IMR-90 (cell line): ENCODE measurements around the gene NFIX. TPM values are rescaled to one million over a fixed set of nuclear protein-coding genes. Genes with fewer than 3 reads are reported as not detected.

Source experiments
- ATAC-seq: fragments of 200-7000 bp; cut with Tn5 transposase; 2 replicates; pipeline ENCODE4 v1.9.1; 2020; ENCODE audit warnings: low read depth, mild to moderate bottlenecking, moderate library complexity
- BruUV-seq: library from RNA; stranded (reverse); fragments of 400-500 nt; replicated peaks from 2 replicates; lab custom pipeline; 2021; lab: Mats Ljungman, UMichigan
- CTCF ChIA-PET: fragments of 300-600 bp; formaldehyde crosslinking; extraction: SDS; loops from one replicate; lab custom pipeline; 2021; ENCODE audit warnings: antibody characterized with exemption; lab: Yijun Ruan, JAX
- POLR2A ChIA-PET: fragments of 300-600 bp; sonication (Branson Sonifier 250); formaldehyde crosslinking; loops from one replicate; lab custom pipeline; 2022; ENCODE audit warnings: antibody characterized with exemption; ENCODE audit not compliant: unreplicated experiment; lab: Charles Lee
- DNase-seq: peaks from one replicate; pipeline ENCODE4 v3.0.0; 2013
- H2AFZ ChIP-seq: replicated peaks from 2 replicates; pipeline ENCODE3; 2013; ENCODE audit warnings: low read length, mild to moderate bottlenecking; ENCODE audit not compliant: poor library complexity
- H2AK5ac ChIP-seq: 2 replicates; pipeline ENCODE4 v1.6.1; 2013; ENCODE audit warnings: low read depth, low read length, inconsistent platforms
- H2AK9ac ChIP-seq: replicated peaks from 2 replicates; pipeline ENCODE3; 2013; ENCODE audit warnings: mild to moderate bottlenecking, low read depth, low read length, moderate library complexity; ENCODE audit not compliant: poor library complexity
- H2BK120ac ChIP-seq: 2 replicates; pipeline ENCODE4 v1.6.1; 2013; ENCODE audit warnings: low read depth, low read length, inconsistent platforms
- H2BK15ac ChIP-seq: 3 replicates; pipeline ENCODE4 v1.6.1; 2013; ENCODE audit warnings: low read depth, low read length, inconsistent platforms
- H2BK20ac ChIP-seq: 2 replicates; pipeline ENCODE4 v1.6.1; 2013; ENCODE audit warnings: low read depth, mild to moderate bottlenecking, inconsistent platforms, low read length, moderate library complexity
- H2BK5ac ChIP-seq: 2 replicates; pipeline ENCODE4 v1.6.1; 2013; ENCODE audit warnings: mild to moderate bottlenecking, low read depth, low read length, inconsistent platforms; ENCODE audit not compliant: poor library complexity, severe bottlenecking
- H3K14ac ChIP-seq: replicated peaks from 2 replicates; pipeline ENCODE4 v1.6.1; 2013; ENCODE audit warnings: low read depth, low read length, inconsistent platforms
- H3K18ac ChIP-seq: 2 replicates; pipeline ENCODE4 v1.6.1; 2013; ENCODE audit warnings: low read depth, low read length, control low read depth
- H3K23ac ChIP-seq: 2 replicates; pipeline ENCODE4 v1.6.1; 2013; ENCODE audit warnings: low read depth, low read length, inconsistent platforms
- H3K27ac ChIP-seq: 2 replicates; pipeline ENCODE4 v1.5.1; 2013; ENCODE audit warnings: mild to moderate bottlenecking, control low read depth, low read length; ENCODE audit not compliant: insufficient read depth
- H3K27me3 ChIP-seq: 2 replicates; pipeline ENCODE4 v1.6.1; 2013; ENCODE audit warnings: low read length; ENCODE audit not compliant: control insufficient read depth, insufficient read depth
- H3K36me3 ChIP-seq: 2 replicates; pipeline ENCODE4 v1.6.1; 2013; ENCODE audit warnings: low read length, mixed read lengths; ENCODE audit not compliant: control insufficient read depth, insufficient read depth
- H3K4ac ChIP-seq: 2 replicates; pipeline ENCODE4 v1.6.1; 2013; ENCODE audit warnings: low read depth, low read length, inconsistent platforms
- H3K4me1 ChIP-seq: 2 replicates; pipeline ENCODE4 v1.6.1; 2013; ENCODE audit warnings: low read length, mixed read lengths; ENCODE audit not compliant: control insufficient read depth, insufficient read depth
- H3K4me2 ChIP-seq: 2 replicates; pipeline ENCODE4 v1.6.1; 2013; ENCODE audit warnings: low read depth, mild to moderate bottlenecking, control low read depth, low read length, moderate library complexity
- H3K4me3 ChIP-seq: 2 replicates; pipeline ENCODE4 v1.5.1; 2013; ENCODE audit warnings: low read depth, mild to moderate bottlenecking, control low read depth, low read length, moderate library complexity; ENCODE audit not compliant: insufficient read depth
- H3K56ac ChIP-seq: 2 replicates; pipeline ENCODE4 v1.6.1; 2013; ENCODE audit warnings: low read length, inconsistent platforms; ENCODE audit not compliant: insufficient read depth; ENCODE audit errors: extremely low read depth
- H3K79me1 ChIP-seq, 2 experiments: 2 replicates each; pipeline ENCODE4 v1.6.1; 2013; ENCODE audit warnings: low read length in 2 of 2, inconsistent platforms in 1 of 2, low read depth in 1 of 2
- H3K9ac ChIP-seq: 2 replicates; pipeline ENCODE4 v1.6.1; 2013; ENCODE audit warnings: low read depth, low read length, control low read depth
- H3K9me1 ChIP-seq: 2 replicates; pipeline ENCODE4 v1.6.1; 2013; ENCODE audit warnings: low read length, inconsistent platforms; ENCODE audit not compliant: insufficient read depth
- H3K9me3 ChIP-seq: 2 replicates; pipeline ENCODE4 v1.6.1; 2013; ENCODE audit warnings: low read length; ENCODE audit not compliant: control insufficient read depth, insufficient read depth
- H4K20me1 ChIP-seq: 2 replicates; pipeline ENCODE4 v1.6.1; 2013; ENCODE audit warnings: low read length, inconsistent platforms; ENCODE audit not compliant: insufficient read depth
- H4K5ac ChIP-seq: 2 replicates; pipeline ENCODE4 v1.6.1; 2013; ENCODE audit warnings: mild to moderate bottlenecking, low read depth, low read length, control low read depth
- H4K8ac ChIP-seq, 2 experiments: 2 replicates each; pipeline ENCODE4 v1.6.1; 2013; ENCODE audit warnings: low read depth in 2 of 2, low read length in 2 of 2, control low read depth in 1 of 2, inconsistent platforms in 1 of 2
- H4K91ac ChIP-seq: 2 replicates; pipeline ENCODE4 v1.6.1; 2013; ENCODE audit warnings: low read depth, low read length, inconsistent platforms; ENCODE audit not compliant: insufficient read depth
- BHLHE40 ChIP-seq: fragments of 150-350 bp; IDR thresholded peaks from 2 replicates; pipeline ENCODE4 v1.6.1; 2016; ENCODE audit warnings: mild to moderate bottlenecking, low read depth, low read length
- WGBS, 2 experiments: methylation state at CpG; one replicate each; pipeline versions ENCODE4 v1.1.5 to v1.1.7; 2013; ENCODE audit warnings: missing lambda C conversion rate in 2 of 2; ENCODE audit not compliant: insufficient read length in 1 of 2; ENCODE audit errors: extremely low coverage in 2 of 2; 5-methylcytosine and 5-hydroxymethylcytosine counted together
- dilution Hi-C: fragments of 300-500 bp; cut with HindIII; formaldehyde crosslinking; loops from one replicate; pipeline ENCODE4 v1.14.3; 2018; ENCODE audit warnings: low sequenced_read_pairs; ENCODE audit not compliant: unreplicated experiment
- in situ Hi-C: fragments of 300-500 bp; cut with MboI; formaldehyde crosslinking; loops from 3 replicates; pipeline ENCODE4 v1.14.3; 2019; ENCODE audit warnings: low sequenced_read_pairs, inconsistent platforms, mixed read lengths
- intact Hi-C: fragments of 100-400 bp; cut with micrococcal nuclease; formaldehyde crosslinking; loops from 2 replicates; pipeline ENCODE4 v1.10.0; 2022
- polyA plus RNA-seq, 3 experiments: library from polyadenylated mRNA; depleted of rRNA; stranded (reverse); fragments of >200 nt; gene quantifications; 2 replicates each; pipeline ENCODE4 v1.2.3, GENCODE V29; 2012; ENCODE audit warnings: low replicate concordance in 1 of 3
- total RNA-seq: library from RNA; depleted of rRNA; stranded (reverse); fragments of >200 nt; gene quantifications from 2 replicates; pipeline ENCODE4 v1.2.3, GENCODE V29; 2012

NFIX gene
- total and polyA plus RNA-seq, 2 of the 4 experiments (the other 2 are of a cell fraction): 10.2 to 47.7 TPM

DNA sequence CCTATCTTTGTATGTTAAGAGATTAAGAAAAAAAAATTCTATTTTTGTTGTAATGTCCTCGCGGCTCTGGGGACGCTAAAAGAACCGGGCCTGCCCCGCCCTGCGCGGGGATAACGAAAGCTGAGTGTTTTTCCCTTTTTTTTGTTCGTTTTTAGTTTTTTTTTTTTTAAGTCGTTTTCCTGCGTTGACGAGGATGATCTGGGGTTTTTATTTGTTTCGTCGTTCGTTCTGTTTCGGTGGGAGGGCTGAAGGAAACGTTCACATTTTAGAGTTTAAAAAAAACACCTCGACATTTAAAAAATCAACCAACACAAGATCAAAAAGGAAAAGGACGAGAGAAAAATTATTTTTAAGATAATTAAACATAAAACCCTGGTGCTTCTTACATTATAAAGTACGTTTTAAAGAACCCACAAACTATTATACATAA, 101.8 kb downstream of the NFIX start:
- no peak for TF ChIP-seq BHLHE40
- Histone ChIP-seq H4K5ac (no peak overlapping the region), H4K91ac (no peak overlapping the region), H2BK5ac (no peak overlapping the region), H3K9me3 (no peaks in the 10 kb centered on the region), H3K27ac (no peak overlapping the region), H3K14ac (no peak overlapping the region), H2BK15ac (no peak overlapping the region), H4K20me1 (peaks cover 15% of the 10 kb centered on the region), H2AK9ac (no peak overlapping the region), H3K4me3 (no peak overlapping the region), H3K27me3 (no peaks in the 10 kb centered on the region), H3K4ac (no peak overlapping the region), H3K9ac (no peak overlapping the region), H3K56ac (no peak overlapping the region), H3K4me2 (no peak overlapping the region), H2AK5ac (no peak overlapping the region), H3K4me1 (peaks cover 2% of the 10 kb centered on the region; the same call in 1 of the 2 replicates), H2BK120ac (no peak overlapping the region), H3K79me1 (peaks cover 0 to 13% of the 10 kb centered on the region in 2 experiments; a peak in 1 of 4 replicates), H3K36me3 (peaks cover 6% of the 10 kb centered on the region; the same call in 1 of the 2 replicates), H4K8ac (no peak overlapping the region), H2BK20ac (no peak overlapping the region), H3K9me1 (0 out of 2 replicates have a peak, but pooled peaks cover 4% of the 10 kb centered on the region), H3K23ac (no peak overlapping the region), H2AFZ (no peak overlapping the region), H3K18ac (no peak overlapping the region)
- in situ Hi-C loops: no loop called here
- dilution Hi-C loops: no loop called here
- ChIA-PET POLR2A (no interaction called here), CTCF (no interaction called here)
- DNase-seq (no peak), ATAC-seq (no peak)
- WGBS, 2 experiments: no CpG with 5 or more reads among the region's 20 CpGs
- intact Hi-C loops: no loop called here
- BruUV-seq: TSS peak; percentile 83
